ENCODE results near the gene ZIC1. TPM values are rescaled to one million over a fixed set of nuclear protein-coding genes. Genes with fewer than 3 reads are reported as not detected.

The ZIC1 gene
- total and polyA plus RNA-seq, 9 of the 15 experiments (the other 6 are each of a cell fraction or from before 2014, with no cell fraction given), result 0.21 to 0.42 TPM; not detected in 7

DNA sequence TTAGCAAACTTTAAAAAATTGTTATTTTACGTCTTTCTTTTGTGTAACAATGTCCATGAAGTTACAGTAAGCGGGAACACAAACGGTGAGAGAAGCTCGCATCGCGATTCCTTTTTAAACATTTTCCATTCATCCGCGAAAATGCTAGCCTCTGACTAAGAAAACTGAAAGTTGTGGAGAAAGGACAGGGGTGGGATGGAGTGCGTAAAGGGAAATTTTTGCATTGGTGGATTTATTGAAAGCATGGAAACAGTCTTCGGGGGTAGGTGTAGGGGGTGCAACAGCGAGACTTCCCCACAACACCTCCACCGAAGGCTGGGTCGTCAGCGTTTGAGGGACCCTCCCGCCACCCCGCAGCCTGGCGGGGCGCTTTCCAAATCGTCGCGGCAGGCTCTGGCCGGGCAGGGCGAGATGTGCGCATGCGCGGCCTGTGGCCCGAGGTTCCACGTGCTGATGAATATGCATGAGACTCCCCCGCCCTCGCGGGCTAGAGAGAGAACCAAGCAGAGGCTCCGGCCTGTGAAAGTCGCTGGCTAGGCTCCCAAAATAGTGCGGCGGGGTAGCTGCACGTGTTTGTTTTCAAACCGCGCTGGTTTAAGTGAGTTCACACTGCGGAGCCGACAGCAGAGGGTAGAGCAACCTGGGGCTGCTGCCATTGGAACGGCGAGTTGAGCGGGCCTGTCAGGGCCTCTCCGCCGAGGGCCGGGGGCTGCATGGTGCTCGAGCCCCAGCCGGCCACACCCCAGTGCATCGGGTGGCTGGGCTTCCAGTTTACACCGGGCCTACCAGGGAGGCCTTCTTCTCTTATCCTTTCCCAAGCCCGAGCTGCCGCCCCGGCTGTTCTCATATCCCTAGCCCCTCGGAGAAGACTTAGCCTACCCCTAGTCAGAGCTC lies 9.9 kb downstream of the ZIC1 start (continued):
- TF ChIP-seq RHOXF2B (CRISPR knock-in tag; conservative IDR thresholded peaks at IDR 0.05) (no peak), ZNF384 (IDR thresholded peaks at IDR 0.05; ENCODE audit: low read depth, low read length) (no peak), NR4A1 (CRISPR knock-in tag; IDR thresholded peaks at IDR 0.05) (no peak), NR4A1 (tag; IDR thresholded peaks at IDR 0.05) (no peak), TCF3 (CRISPR knock-in tag; IDR thresholded peaks at IDR 0.05) (no peak), ZNF311 (CRISPR knock-in tag; IDR thresholded peaks at IDR 0.05) (no peak), DPF2 (IDR thresholded peaks at IDR 0.05) (no peak)
- TF ChIP-seq, protein P1, sequence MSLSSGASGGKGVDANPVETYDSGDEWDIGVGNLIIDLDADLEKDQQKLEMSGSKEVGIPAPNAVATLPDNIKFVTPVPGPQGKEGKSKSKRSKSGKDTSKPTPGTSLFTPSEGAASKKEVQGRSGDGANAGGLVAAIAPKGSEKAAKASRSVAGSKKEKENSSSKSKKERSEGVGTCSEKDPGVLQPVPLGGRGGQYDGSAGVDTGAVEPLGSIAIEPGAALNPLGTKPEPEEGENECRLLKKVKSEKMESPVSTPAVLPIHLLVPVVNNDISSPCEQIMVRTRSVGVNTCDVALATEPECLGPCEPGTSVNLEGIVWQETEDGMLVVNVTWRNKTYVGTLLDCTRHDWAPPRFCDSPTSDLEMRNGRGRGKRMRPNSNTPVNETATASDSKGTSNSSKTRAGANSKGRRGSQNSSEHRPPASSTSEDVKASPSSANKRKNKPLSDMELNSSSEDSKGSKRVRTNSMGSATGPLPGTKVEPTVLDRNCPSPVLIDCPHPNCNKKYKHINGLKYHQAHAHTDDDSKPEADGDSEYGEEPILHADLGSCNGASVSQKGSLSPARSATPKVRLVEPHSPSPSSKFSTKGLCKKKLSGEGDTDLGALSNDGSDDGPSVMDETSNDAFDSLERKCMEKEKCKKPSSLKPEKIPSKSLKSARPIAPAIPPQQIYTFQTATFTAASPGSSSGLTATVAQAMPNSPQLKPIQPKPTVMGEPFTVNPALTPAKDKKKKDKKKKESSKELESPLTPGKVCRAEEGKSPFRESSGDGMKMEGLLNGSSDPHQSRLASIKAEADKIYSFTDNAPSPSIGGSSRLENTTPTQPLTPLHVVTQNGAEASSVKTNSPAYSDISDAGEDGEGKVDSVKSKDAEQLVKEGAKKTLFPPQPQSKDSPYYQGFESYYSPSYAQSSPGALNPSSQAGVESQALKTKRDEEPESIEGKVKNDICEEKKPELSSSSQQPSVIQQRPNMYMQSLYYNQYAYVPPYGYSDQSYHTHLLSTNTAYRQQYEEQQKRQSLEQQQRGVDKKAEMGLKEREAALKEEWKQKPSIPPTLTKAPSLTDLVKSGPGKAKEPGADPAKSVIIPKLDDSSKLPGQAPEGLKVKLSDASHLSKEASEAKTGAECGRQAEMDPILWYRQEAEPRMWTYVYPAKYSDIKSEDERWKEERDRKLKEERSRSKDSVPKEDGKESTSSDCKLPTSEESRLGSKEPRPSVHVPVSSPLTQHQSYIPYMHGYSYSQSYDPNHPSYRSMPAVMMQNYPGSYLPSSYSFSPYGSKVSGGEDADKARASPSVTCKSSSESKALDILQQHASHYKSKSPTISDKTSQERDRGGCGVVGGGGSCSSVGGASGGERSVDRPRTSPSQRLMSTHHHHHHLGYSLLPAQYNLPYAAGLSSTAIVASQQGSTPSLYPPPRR (CRISPR knock-in tag; IDR thresholded peaks at IDR 0.05; ENCODE audit: borderline replicate concordance), result no peak
- TF ChIP-seq, protein P2, sequence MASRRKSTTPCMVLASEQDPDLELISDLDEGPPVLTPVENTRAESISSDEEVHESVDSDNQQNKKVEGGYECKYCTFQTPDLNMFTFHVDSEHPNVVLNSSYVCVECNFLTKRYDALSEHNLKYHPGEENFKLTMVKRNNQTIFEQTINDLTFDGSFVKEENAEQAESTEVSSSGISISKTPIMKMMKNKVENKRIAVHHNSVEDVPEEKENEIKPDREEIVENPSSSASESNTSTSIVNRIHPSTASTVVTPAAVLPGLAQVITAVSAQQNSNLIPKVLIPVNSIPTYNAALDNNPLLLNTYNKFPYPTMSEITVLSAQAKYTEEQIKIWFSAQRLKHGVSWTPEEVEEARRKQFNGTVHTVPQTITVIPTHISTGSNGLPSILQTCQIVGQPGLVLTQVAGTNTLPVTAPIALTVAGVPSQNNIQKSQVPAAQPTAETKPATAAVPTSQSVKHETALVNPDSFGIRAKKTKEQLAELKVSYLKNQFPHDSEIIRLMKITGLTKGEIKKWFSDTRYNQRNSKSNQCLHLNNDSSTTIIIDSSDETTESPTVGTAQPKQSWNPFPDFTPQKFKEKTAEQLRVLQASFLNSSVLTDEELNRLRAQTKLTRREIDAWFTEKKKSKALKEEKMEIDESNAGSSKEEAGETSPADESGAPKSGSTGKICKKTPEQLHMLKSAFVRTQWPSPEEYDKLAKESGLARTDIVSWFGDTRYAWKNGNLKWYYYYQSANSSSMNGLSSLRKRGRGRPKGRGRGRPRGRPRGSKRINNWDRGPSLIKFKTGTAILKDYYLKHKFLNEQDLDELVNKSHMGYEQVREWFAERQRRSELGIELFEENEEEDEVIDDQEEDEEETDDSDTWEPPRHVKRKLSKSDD (conservative IDR thresholded peaks at IDR 0.05; ENCODE audit: low read length), result no peak
- TF ChIP-seq, protein P3, sequence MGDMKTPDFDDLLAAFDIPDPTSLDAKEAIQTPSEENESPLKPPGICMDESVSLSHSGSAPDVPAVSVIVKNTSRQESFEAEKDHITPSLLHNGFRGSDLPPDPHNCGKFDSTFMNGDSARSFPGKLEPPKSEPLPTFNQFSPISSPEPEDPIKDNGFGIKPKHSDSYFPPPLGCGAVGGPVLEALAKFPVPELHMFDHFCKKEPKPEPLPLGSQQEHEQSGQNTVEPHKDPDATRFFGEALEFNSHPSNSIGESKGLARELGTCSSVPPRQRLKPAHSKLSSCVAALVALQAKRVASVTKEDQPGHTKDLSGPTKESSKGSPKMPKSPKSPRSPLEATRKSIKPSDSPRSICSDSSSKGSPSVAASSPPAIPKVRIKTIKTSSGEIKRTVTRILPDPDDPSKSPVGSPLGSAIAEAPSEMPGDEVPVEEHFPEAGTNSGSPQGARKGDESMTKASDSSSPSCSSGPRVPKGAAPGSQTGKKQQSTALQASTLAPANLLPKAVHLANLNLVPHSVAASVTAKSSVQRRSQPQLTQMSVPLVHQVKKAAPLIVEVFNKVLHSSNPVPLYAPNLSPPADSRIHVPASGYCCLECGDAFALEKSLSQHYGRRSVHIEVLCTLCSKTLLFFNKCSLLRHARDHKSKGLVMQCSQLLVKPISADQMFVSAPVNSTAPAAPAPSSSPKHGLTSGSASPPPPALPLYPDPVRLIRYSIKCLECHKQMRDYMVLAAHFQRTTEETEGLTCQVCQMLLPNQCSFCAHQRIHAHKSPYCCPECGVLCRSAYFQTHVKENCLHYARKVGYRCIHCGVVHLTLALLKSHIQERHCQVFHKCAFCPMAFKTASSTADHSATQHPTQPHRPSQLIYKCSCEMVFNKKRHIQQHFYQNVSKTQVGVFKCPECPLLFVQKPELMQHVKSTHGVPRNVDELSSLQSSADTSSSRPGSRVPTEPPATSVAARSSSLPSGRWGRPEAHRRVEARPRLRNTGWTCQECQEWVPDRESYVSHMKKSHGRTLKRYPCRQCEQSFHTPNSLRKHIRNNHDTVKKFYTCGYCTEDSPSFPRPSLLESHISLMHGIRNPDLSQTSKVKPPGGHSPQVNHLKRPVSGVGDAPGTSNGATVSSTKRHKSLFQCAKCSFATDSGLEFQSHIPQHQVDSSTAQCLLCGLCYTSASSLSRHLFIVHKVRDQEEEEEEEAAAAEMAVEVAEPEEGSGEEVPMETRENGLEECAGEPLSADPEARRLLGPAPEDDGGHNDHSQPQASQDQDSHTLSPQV (IDR thresholded peaks at IDR 0.05), result no peak
- TF ChIP-seq, protein P4, sequence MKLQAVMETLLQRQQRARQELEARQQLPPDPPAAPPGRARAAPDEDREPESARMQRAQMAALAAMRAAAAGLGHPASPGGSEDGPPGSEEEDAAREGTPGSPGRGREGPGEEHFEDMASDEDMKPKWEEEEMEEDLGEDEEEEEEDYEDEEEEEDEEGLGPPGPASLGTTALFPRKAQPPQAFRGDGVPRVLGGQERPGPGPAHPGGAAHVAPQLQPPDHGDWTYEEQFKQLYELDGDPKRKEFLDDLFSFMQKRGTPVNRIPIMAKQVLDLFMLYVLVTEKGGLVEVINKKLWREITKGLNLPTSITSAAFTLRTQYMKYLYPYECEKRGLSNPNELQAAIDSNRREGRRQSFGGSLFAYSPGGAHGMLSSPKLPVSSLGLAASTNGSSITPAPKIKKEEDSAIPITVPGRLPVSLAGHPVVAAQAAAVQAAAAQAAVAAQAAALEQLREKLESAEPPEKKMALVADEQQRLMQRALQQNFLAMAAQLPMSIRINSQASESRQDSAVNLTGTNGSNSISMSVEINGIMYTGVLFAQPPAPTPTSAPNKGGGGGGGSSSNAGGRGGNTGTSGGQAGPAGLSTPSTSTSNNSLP (IDR thresholded peaks at IDR 0.05; ENCODE audit: borderline replicate concordance, low read depth, low read length), result no peak
- TF ChIP-seq, protein P5, sequence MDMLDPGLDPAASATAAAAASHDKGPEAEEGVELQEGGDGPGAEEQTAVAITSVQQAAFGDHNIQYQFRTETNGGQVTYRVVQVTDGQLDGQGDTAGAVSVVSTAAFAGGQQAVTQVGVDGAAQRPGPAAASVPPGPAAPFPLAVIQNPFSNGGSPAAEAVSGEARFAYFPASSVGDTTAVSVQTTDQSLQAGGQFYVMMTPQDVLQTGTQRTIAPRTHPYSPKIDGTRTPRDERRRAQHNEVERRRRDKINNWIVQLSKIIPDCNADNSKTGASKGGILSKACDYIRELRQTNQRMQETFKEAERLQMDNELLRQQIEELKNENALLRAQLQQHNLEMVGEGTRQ (CRISPR knock-in tag; IDR thresholded peaks at IDR 0.05), result no peak
